ENCODE measurements around the gene RAB3C. TPM values are rescaled to one million over a fixed set of nuclear protein-coding genes. Genes with fewer than 3 reads are reported as not detected.
"Not testable (repeated sequence)": the region's sequence is repeated elsewhere in the genome, so short reads cannot be mapped to it uniquely, and the experiment has no call there.

RAB3C gene
- total RNA-seq, 2 donors from 2014 or later, result not detected

- H3K27me3 Mint-ChIP-seq, result peaks cover 18% of the 10 kb centered on the region
- not testable (repeated sequence) for H3K9me3 Mint-ChIP-seq; ATAC-seq (replicated peaks); H3K4me3 Mint-ChIP-seq; H3K4me1 Mint-ChIP-seq; H3K36me3 Mint-ChIP-seq (ENCODE audit: low read depth); H3K27ac Mint-ChIP-seq
Measured at GRCh38 chr5:58572973-58573372, 9.9 kb upstream of the RAB3C start.

- Mint-ChIP-seq H3K27me3 (peaks cover 27% of the 10 kb centered on the region), H3K27ac (no peak overlapping the region), H3K4me1 (peaks cover 12% of the 10 kb centered on the region), H3K36me3 (ENCODE audit: low read depth) (no peaks in the 10 kb centered on the region), H3K9me3 (no peaks in the 10 kb centered on the region), H3K4me3 (no peak overlapping the region)
- ATAC-seq (replicated peaks), result no peak
Measured at GRCh38 chr5:58579781-58580180, 3.1 kb upstream of the RAB3C start.

- H3K9me3 Mint-ChIP-seq, result no peaks in the 10 kb centered on the region
- H3K4me1 Mint-ChIP-seq, result peaks cover 12% of the 10 kb centered on the region
- H3K4me3 Mint-ChIP-seq, result peak overlapping the region; percentile 74
- no peak overlapping the region for H3K27ac Mint-ChIP-seq
- H3K27me3 Mint-ChIP-seq, result peaks cover 27% of the 10 kb centered on the region
- H3K36me3 Mint-ChIP-seq (ENCODE audit: low read depth), result no peaks in the 10 kb centered on the region
- ATAC-seq (replicated peaks), result peak; percentile 21
Measured at GRCh38 chr5:58582019-58582802, 664 bp upstream of the RAB3C start.

GRCh38 chr5:58595952-58596351, 13.1 kb downstream of the RAB3C start:
- H3K27me3 Mint-ChIP-seq, result peaks cover 15% of the 10 kb centered on the region
- no peaks in the 10 kb centered on the region for H3K9me3 Mint-ChIP-seq
- H3K27ac Mint-ChIP-seq, result no peak overlapping the region
- no peak overlapping the region for H3K4me3 Mint-ChIP-seq
- H3K36me3 Mint-ChIP-seq (ENCODE audit: low read depth), result no peaks in the 10 kb centered on the region
- H3K4me1 Mint-ChIP-seq, result no peaks in the 10 kb centered on the region
- no peak for ATAC-seq (replicated peaks)

GRCh38 chr5:58598440-58598839, 15.6 kb downstream of the RAB3C start:
- no peaks in the 10 kb centered on the region for H3K4me1 Mint-ChIP-seq
- H3K36me3 Mint-ChIP-seq (ENCODE audit: low read depth), result no peaks in the 10 kb centered on the region
- H3K4me3 Mint-ChIP-seq, result no peak overlapping the region
- no peak for ATAC-seq (replicated peaks)
- H3K9me3 Mint-ChIP-seq, result peaks cover 8% of the 10 kb centered on the region
- peaks cover 18% of the 10 kb centered on the region for H3K27me3 Mint-ChIP-seq
- no peak overlapping the region for H3K27ac Mint-ChIP-seq

- no peak for ATAC-seq (replicated peaks)
- H3K4me1 Mint-ChIP-seq, result no peaks in the 10 kb centered on the region
- H3K9me3 Mint-ChIP-seq, result peaks cover 8% of the 10 kb centered on the region
- no peaks in the 10 kb centered on the region for H3K36me3 Mint-ChIP-seq (ENCODE audit: low read depth)
- H3K4me3 Mint-ChIP-seq, result no peak overlapping the region
- no peak overlapping the region for H3K27ac Mint-ChIP-seq
- H3K27me3 Mint-ChIP-seq, result peaks cover 12% of the 10 kb centered on the region
Measured at GRCh38 chr5:58599217-58599616, 16.3 kb downstream of the RAB3C start.

GRCh38 chr5:58600613-58601012, 17.7 kb downstream of the RAB3C start:
- not testable (repeated sequence) for H3K27ac Mint-ChIP-seq; H3K4me1 Mint-ChIP-seq; H3K4me3 Mint-ChIP-seq; H3K36me3 Mint-ChIP-seq (ENCODE audit: low read depth); H3K9me3 Mint-ChIP-seq; ATAC-seq (replicated peaks)
- H3K27me3 Mint-ChIP-seq, result peaks cover 14% of the 10 kb centered on the region

GRCh38 chr5:58602889-58603288, 20.0 kb downstream of the RAB3C start:
- not testable (repeated sequence) for H3K27ac Mint-ChIP-seq; ATAC-seq (replicated peaks); H3K4me1 Mint-ChIP-seq; H3K36me3 Mint-ChIP-seq (ENCODE audit: low read depth); H3K4me3 Mint-ChIP-seq
- Mint-ChIP-seq H3K27me3 (peaks cover 14% of the 10 kb centered on the region), H3K9me3 (peaks cover 13% of the 10 kb centered on the region)

GRCh38 chr5:58606064-58606463, 23.2 kb downstream of the RAB3C start:
- Mint-ChIP-seq H3K27ac (no peak overlapping the region), H3K36me3 (ENCODE audit: low read depth) (no peaks in the 10 kb centered on the region), H3K27me3 (peaks cover 14% of the 10 kb centered on the region), H3K4me3 (no peak overlapping the region), H3K9me3 (peaks cover 17% of the 10 kb centered on the region), H3K4me1 (no peaks in the 10 kb centered on the region)
- ATAC-seq (replicated peaks), result no peak

- ATAC-seq (replicated peaks), result no peak
- H3K4me1 Mint-ChIP-seq, result no peaks in the 10 kb centered on the region
- H3K36me3 Mint-ChIP-seq (ENCODE audit: low read depth), result no peaks in the 10 kb centered on the region
- no peaks in the 10 kb centered on the region for H3K9me3 Mint-ChIP-seq
- H3K4me3 Mint-ChIP-seq, result no peak overlapping the region
- H3K27me3 Mint-ChIP-seq, result peaks cover 3% of the 10 kb centered on the region
- no peak overlapping the region for H3K27ac Mint-ChIP-seq
Measured at GRCh38 chr5:58615972-58616371, 33.1 kb downstream of the RAB3C start.

GRCh38 chr5:58617241-58617640, 34.4 kb downstream of the RAB3C start:
- H3K9me3 Mint-ChIP-seq, result no peaks in the 10 kb centered on the region
- no peaks in the 10 kb centered on the region for H3K4me1 Mint-ChIP-seq
- H3K4me3 Mint-ChIP-seq, result no peak overlapping the region
- H3K27me3 Mint-ChIP-seq, result peaks cover 6% of the 10 kb centered on the region
- no peaks in the 10 kb centered on the region for H3K36me3 Mint-ChIP-seq (ENCODE audit: low read depth)
- ATAC-seq (replicated peaks), result no peak
- H3K27ac Mint-ChIP-seq, result no peak overlapping the region

- Mint-ChIP-seq H3K27me3 (peaks cover 10% of the 10 kb centered on the region), H3K4me3 (no peak overlapping the region), H3K27ac (no peak overlapping the region), H3K4me1 (no peaks in the 10 kb centered on the region), H3K9me3 (no peaks in the 10 kb centered on the region), H3K36me3 (ENCODE audit: low read depth) (no peaks in the 10 kb centered on the region)
- no peak for ATAC-seq (replicated peaks)
Measured at GRCh38 chr5:58620336-58620735, 37.5 kb downstream of the RAB3C start.

- H3K36me3 Mint-ChIP-seq (ENCODE audit: low read depth), result no peaks in the 10 kb centered on the region
- no peak overlapping the region for H3K4me3 Mint-ChIP-seq
- H3K9me3 Mint-ChIP-seq, result no peaks in the 10 kb centered on the region
- no peak overlapping the region for H3K27ac Mint-ChIP-seq
- ATAC-seq (replicated peaks), result no peak
- H3K27me3 Mint-ChIP-seq, result peaks cover 13% of the 10 kb centered on the region
- H3K4me1 Mint-ChIP-seq, result no peaks in the 10 kb centered on the region
Measured at GRCh38 chr5:58622936-58623871, 40.3 kb downstream of the RAB3C start.

GRCh38 chr5:58628626-58629025, 45.8 kb downstream of the RAB3C start:
- H3K9me3 Mint-ChIP-seq, result no peaks in the 10 kb centered on the region
- H3K4me1 Mint-ChIP-seq, result no peaks in the 10 kb centered on the region
- no peaks in the 10 kb centered on the region for H3K36me3 Mint-ChIP-seq (ENCODE audit: low read depth)
- no peak overlapping the region for H3K27ac Mint-ChIP-seq
- H3K4me3 Mint-ChIP-seq, result no peak overlapping the region
- no peak for ATAC-seq (replicated peaks)
- H3K27me3 Mint-ChIP-seq, result peaks cover 8% of the 10 kb centered on the region

Measured in activated T-helper 17 cell treated with anti-CD3 and anti-CD28 coated beads, Interleukin-2, amount 50 U/mL, for 72 hours (primary cell).